ENCODE results near the gene RABGAP1L.
A peak's percentile ranks its signal among the peaks of the same experiment; 100 is the strongest.

Gene RABGAP1L

DNA sequence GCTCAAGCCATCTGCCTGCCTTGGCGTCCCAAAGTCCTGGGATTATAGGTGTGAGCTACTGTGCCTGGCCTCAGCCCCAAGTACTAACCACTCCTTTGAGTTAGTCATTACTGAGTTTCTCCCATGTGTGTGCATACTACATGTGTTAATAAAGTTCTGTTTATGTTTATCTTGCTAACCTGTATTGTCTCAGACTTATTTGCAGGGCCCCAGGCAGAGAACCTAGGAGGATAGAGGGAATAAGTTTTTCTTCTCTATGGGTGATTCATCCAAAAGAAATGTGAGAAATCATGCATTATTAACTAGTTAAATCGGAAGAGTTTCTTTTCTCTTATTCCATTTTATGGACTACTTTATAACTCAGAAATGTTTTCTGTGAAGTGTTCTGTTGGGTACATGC is 636.5 kb downstream of the RABGAP1L start:
- Histone ChIP-seq H3K9me3 (ENCODE audit: control insufficient read depth, low read length) (no peaks in the 10 kb centered on the region), H3K9ac (no peak overlapping the region), H3K36me3 (ENCODE audit: control insufficient read depth, insufficient read depth, low read length) (no peaks in the 10 kb centered on the region), H3K4me1 (no peaks in the 10 kb centered on the region), H3K79me2 (no peaks in the 10 kb centered on the region), H2AFZ (no peak overlapping the region), H3K27me3 (ENCODE audit: control insufficient read depth, insufficient read depth, low read length) (no peaks in the 10 kb centered on the region), H3K4me3 (ENCODE audit: low read depth, low read length) (no peak overlapping the region), H3K4me2 (ENCODE audit: low read length) (no peak overlapping the region), H3K27ac (no peak overlapping the region)
- TF ChIP-seq, protein P1, sequence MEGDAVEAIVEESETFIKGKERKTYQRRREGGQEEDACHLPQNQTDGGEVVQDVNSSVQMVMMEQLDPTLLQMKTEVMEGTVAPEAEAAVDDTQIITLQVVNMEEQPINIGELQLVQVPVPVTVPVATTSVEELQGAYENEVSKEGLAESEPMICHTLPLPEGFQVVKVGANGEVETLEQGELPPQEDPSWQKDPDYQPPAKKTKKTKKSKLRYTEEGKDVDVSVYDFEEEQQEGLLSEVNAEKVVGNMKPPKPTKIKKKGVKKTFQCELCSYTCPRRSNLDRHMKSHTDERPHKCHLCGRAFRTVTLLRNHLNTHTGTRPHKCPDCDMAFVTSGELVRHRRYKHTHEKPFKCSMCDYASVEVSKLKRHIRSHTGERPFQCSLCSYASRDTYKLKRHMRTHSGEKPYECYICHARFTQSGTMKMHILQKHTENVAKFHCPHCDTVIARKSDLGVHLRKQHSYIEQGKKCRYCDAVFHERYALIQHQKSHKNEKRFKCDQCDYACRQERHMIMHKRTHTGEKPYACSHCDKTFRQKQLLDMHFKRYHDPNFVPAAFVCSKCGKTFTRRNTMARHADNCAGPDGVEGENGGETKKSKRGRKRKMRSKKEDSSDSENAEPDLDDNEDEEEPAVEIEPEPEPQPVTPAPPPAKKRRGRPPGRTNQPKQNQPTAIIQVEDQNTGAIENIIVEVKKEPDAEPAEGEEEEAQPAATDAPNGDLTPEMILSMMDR (IDR thresholded peaks at IDR 0.05), result no peak

DNA sequence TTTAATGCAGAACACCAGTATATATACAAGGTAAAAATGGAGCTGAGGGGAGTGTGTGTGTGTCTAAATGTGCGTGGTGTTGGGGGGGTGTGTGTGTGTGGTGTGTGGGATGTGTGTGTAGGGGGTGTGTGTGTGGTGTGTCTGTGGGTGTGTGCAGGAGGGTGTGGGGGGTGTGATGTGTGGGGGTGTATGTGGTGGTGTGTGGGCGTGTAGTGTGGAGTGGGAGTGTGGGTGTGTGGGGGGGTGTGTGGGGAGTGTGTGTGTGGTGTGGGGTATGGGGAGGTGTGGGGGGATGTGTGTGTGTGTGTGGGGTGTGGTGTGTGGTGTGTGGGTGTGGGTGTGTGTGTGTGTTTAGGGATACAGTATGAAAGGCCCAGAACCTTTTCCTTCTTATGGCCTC is 638.1 kb downstream of the RABGAP1L start:
- Histone ChIP-seq H3K9me3 (ENCODE audit: control insufficient read depth, low read length) (no peaks in the 10 kb centered on the region), H3K36me3 (ENCODE audit: control insufficient read depth, insufficient read depth, low read length) (no peaks in the 10 kb centered on the region), H2AFZ (no peak overlapping the region), H3K27me3 (ENCODE audit: control insufficient read depth, insufficient read depth, low read length) (no peaks in the 10 kb centered on the region), H3K79me2 (no peaks in the 10 kb centered on the region), H3K4me2 (ENCODE audit: low read length) (no peak overlapping the region), H3K27ac (no peak overlapping the region), H3K9ac (no peak overlapping the region), H3K4me1 (no peaks in the 10 kb centered on the region), H3K4me3 (ENCODE audit: low read depth, low read length) (no peak overlapping the region)
- TF ChIP-seq, protein P1 (IDR thresholded peaks at IDR 0.05), result no peak

DNA sequence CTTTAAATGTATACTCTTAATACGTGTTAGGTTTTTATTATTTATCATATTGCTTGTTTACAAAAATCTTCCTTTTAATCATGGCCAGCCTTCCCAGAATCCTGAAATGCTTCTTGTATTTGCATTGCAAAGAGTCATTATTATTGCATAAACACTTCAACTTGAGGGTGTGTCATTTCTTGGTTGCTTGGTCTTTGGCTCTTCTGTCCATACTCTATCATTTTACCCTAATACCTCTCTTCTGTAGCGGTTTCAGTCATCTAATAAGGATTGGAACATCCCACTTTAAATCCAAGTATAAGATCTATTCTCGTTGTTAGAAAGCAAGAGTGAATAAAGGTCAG is 639.8 kb downstream of the RABGAP1L start:
- Histone ChIP-seq H3K36me3 (ENCODE audit: control insufficient read depth, insufficient read depth, low read length) (no peaks in the 10 kb centered on the region), H3K9ac (no peak overlapping the region), H3K27ac (peak overlapping the region; percentile 53), H2AFZ (peak overlapping the region; percentile 78), H3K4me1 (no peaks in the 10 kb centered on the region), H3K4me3 (ENCODE audit: low read depth, low read length) (no peak overlapping the region), H3K27me3 (ENCODE audit: control insufficient read depth, insufficient read depth, low read length) (no peaks in the 10 kb centered on the region), H3K9me3 (ENCODE audit: control insufficient read depth, low read length) (no peaks in the 10 kb centered on the region), H3K79me2 (no peaks in the 10 kb centered on the region), H3K4me2 (ENCODE audit: low read length) (no peak overlapping the region)
- TF ChIP-seq, protein P1 (IDR thresholded peaks at IDR 0.05), result no peak

DNA sequence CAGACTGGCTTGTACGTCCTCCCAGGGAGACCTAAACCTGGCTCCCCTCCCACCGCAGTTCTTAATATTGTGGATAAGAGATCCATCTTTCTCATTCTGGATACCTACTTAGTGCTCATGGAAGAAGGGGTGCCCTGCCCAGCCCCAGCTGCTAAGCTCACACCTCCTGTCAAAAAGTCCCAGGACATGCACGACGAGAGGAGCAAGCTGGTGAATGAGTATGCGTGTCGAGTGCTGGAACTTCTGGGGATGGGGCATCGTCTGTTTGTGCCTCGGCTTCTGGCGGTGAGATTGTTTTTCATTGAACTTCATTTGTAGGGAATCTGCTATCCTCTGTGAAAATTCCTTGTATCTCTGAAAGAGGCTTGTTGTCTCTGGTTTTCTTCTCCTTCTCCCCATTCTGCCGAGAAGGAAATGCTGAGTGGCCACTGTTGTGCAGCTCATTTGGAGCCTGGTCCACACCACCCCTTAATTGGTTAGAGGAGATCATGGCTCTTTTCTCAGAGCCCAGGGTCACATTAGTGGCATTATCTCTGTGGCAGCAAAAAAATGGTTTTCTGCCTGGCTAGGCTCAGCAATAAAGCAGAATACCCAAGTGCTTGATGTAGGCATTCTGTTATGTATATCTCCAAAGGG is 641.0 kb downstream of the RABGAP1L start:
- Histone ChIP-seq H3K9me3 (ENCODE audit: control insufficient read depth, low read length) (no peaks in the 10 kb centered on the region), H3K4me2 (ENCODE audit: low read length) (peak overlapping the region; percentile 60), H2AFZ (peak overlapping the region; percentile 78), H3K36me3 (ENCODE audit: control insufficient read depth, insufficient read depth, low read length) (no peaks in the 10 kb centered on the region), H3K27me3 (ENCODE audit: control insufficient read depth, insufficient read depth, low read length) (no peaks in the 10 kb centered on the region), H3K9ac (no peak overlapping the region), H3K79me2 (no peaks in the 10 kb centered on the region), H3K4me1 (no peaks in the 10 kb centered on the region), H3K27ac (peak overlapping the region; percentile 53), H3K4me3 (ENCODE audit: low read depth, low read length) (peak overlapping the region; percentile 52)
- TF ChIP-seq, protein P1 (IDR thresholded peaks at IDR 0.05), result no peak

DNA sequence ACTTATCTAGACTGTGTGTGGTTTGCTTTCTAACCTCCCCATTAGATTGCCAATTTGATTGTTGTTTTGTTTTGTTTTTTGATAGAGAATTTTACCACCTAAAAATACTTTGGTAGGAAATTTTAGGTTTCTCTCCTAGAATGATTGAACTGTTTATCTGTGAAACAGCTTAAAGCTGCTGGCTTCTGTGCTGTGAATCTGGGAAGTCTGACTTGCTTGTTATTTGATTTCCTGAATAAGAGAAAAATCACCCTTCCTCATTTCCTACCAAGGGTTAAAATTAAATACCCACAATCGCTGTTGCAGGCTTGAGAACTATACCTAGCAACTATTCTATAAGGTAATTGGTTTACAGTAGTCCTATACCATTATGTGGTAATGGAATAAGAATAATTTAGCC is 641.6 kb downstream of the RABGAP1L start:
- peak overlapping the region; percentile 78 for H2AFZ ChIP-seq
- H3K4me3 ChIP-seq (ENCODE audit: low read depth, low read length), result peak overlapping the region; percentile 52
- no peaks in the 10 kb centered on the region for H3K36me3 ChIP-seq (ENCODE audit: control insufficient read depth, insufficient read depth, low read length)
- H3K27me3 ChIP-seq (ENCODE audit: control insufficient read depth, insufficient read depth, low read length), result no peaks in the 10 kb centered on the region
- no peaks in the 10 kb centered on the region for H3K9me3 ChIP-seq (ENCODE audit: control insufficient read depth, low read length)
- no peaks in the 10 kb centered on the region for H3K4me1 ChIP-seq
- no peak overlapping the region for H3K4me2 ChIP-seq (ENCODE audit: low read length)
- no peak overlapping the region for H3K9ac ChIP-seq
- TF ChIP-seq, protein P1 (IDR thresholded peaks at IDR 0.05), result no peak
- no peaks in the 10 kb centered on the region for H3K79me2 ChIP-seq
- no peak overlapping the region for H3K27ac ChIP-seq
